ENCODE measurements around the gene TGFBI.

The TGFBI gene

GRCh38 chr5:136028782-136029742, at the start of gene TGFBI:
TGFBI (plus strand) TSS chr5:136028988; CDS start chr5:136029056, 68 bp downstream.
- no peak for DNase-seq (ENCODE audit: low read depth in 2 of 2)

- DNase-seq (ENCODE audit: low read depth in 2 of 2), result no peak
These were observed 49.8 kb upstream of the TGFBI start for GRCh38 chr5:135978993-135979392.

- no peak for DNase-seq (ENCODE audit: low read depth in 2 of 2)
These were observed 49.3 kb upstream of the TGFBI start for GRCh38 chr5:135979510-135979909.

- DNase-seq (ENCODE audit: low read depth in 2 of 2), result no peak
These were observed 48.2 kb upstream of the TGFBI start for GRCh38 chr5:135980620-135981019.

- DNase-seq (ENCODE audit: low read depth in 2 of 2), result no peak
These were observed 42.8 kb upstream of the TGFBI start for GRCh38 chr5:135985951-135986350.

- DNase-seq (ENCODE audit: low read depth in 2 of 2), result no peak
These were observed 42.4 kb upstream of the TGFBI start for GRCh38 chr5:135986401-135986800.

GRCh38 chr5:135986891-135987401, 41.8 kb upstream of the TGFBI start:
- DNase-seq (ENCODE audit: low read depth in 2 of 2), result no peak

GRCh38 chr5:135988546-135988945, 40.2 kb upstream of the TGFBI start:
- DNase-seq (ENCODE audit: low read depth in 2 of 2), result no peak

- DNase-seq (ENCODE audit: low read depth in 2 of 2), result no peak
These were observed 39.1 kb upstream of the TGFBI start for GRCh38 chr5:135989686-135990085.

- no peak for DNase-seq (ENCODE audit: low read depth in 2 of 2)
These were observed 38.1 kb upstream of the TGFBI start for GRCh38 chr5:135990528-135991255.

GRCh38 chr5:135991429-135991828, 37.4 kb upstream of the TGFBI start:
- no peak for DNase-seq (ENCODE audit: low read depth in 2 of 2)

- no peak for DNase-seq (ENCODE audit: low read depth in 2 of 2)
These were observed 35.4 kb upstream of the TGFBI start for GRCh38 chr5:135993335-135993879.

GRCh38 chr5:135993880-135994636, 34.7 kb upstream of the TGFBI start:
- no peak for DNase-seq (ENCODE audit: low read depth in 2 of 2)

- DNase-seq (ENCODE audit: low read depth in 2 of 2), result no peak
These were observed 32.8 kb upstream of the TGFBI start for GRCh38 chr5:135995976-135996375.

GRCh38 chr5:135996611-135997010, 32.2 kb upstream of the TGFBI start:
- no peak for DNase-seq (ENCODE audit: low read depth in 2 of 2)

GRCh38 chr5:135997673-135998335, 31.0 kb upstream of the TGFBI start:
- DNase-seq (ENCODE audit: low read depth in 2 of 2), result no peak

GRCh38 chr5:135998889-135999288, 29.9 kb upstream of the TGFBI start:
- DNase-seq (ENCODE audit: low read depth in 2 of 2), result no peak

- DNase-seq (ENCODE audit: low read depth in 2 of 2), result no peak
These were observed 29.2 kb upstream of the TGFBI start for GRCh38 chr5:135999406-136000139.

GRCh38 chr5:136000147-136000546, 28.6 kb upstream of the TGFBI start:
- DNase-seq (ENCODE audit: low read depth in 2 of 2), result no peak

GRCh38 chr5:136000932-136001331, 27.9 kb upstream of the TGFBI start:
- no peak for DNase-seq (ENCODE audit: low read depth in 2 of 2)
